Measurements from ENCODE around the gene ARMH4.
A peak's percentile ranks its signal among the peaks of the same experiment; 100 is the strongest.
"Not testable (repeated sequence)": the region's sequence is repeated elsewhere in the genome, so short reads cannot be mapped to it uniquely, and the experiment has no call there.

Gene ARMH4

DNA sequence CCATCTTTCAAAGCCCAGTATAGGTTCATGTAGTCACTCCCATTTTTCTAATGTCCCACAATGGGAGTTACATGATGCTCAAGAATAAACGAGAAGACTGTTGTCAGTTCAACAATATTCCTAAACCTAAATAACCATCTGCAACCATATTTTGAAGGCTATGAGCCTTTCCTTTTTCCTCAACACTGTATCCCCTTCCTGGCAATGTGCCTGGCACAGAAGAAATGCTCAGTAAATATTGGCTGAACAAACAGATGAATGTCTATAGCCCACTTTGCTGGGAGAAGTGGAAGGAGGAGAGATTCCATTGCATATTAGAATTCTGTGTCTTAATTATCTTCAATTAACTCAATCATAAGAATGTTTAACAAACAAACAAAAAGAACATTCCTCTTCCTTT, 6.1 kb downstream of the ARMH4 start:
- DNase-seq = no peak

DNA sequence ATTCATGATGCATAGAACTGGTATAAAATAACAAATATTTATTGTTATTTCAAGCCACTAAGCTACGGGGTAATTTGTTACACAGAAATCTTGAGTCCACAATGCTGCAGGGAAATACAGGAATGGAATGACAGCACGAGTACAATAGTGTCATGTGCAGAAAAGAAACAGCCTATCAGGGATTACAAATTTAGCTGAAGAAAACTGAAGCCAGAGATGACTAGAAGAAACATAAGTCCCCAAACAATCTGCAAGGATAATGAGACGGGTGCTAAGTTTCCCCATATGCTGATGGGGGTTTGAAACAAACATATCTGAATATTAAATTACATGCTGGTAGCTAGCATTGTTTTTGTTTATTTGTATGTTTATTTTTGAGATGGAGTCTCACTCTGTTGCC, 8.9 kb downstream of the ARMH4 start:
- no peak for DNase-seq

DNA sequence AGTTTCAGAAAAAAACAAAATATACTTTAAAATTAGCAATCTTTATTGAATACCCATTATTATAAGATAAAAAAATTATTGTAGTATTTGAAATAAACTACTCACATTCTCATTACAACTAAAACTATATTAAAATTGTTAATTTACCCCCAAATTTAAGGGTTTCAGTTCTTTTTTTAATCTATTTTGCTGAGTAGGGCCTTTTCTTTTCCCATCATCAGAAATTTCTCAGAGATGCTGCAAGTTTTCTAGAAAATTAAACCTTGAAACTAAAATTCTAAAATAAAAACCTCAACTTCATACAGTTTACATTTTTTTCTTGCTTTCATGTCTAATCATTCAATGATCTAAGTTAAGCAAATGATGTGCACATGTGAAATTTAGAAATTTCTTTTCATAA, 10.1 kb downstream of the ARMH4 start:
- DNase-seq = no peak

DNA sequence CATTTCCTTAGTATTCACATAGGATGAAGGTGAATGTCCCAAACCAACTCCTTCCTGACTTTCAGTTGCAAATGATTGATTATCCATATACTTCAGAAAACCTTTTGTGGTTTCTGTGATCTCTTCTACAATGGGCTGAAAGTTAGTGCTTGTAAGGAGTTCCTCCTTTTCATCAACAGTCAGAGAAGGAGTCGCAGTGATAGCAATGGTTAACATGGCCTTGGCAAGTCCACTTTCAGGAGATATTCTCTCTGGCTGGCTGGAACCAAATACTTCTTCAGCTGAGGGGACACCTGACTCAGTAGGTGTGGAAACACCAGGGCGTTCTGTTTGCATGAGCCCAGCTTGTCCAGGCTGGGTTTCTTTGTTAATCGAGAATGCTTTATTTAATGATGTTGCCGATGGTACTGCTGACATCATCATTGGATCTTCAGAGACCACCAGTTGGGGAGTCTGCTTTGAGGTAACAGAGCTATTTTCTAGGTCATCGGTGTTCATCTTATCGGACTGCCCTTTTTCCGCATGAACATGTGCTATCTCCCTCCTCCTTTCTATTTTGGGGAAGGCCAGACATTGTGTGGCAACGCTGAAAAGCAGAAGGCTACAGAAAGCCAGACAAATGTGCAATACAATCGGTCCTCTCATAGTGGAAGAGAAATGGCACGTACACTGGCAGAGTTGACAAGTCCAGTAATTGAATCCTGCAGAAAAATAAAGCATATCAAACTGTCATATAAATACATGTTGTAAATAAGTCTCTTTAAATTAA, 13.1 kb downstream of the ARMH4 start:
- peak; percentile 12 to 25 for DNase-seq

DNA sequence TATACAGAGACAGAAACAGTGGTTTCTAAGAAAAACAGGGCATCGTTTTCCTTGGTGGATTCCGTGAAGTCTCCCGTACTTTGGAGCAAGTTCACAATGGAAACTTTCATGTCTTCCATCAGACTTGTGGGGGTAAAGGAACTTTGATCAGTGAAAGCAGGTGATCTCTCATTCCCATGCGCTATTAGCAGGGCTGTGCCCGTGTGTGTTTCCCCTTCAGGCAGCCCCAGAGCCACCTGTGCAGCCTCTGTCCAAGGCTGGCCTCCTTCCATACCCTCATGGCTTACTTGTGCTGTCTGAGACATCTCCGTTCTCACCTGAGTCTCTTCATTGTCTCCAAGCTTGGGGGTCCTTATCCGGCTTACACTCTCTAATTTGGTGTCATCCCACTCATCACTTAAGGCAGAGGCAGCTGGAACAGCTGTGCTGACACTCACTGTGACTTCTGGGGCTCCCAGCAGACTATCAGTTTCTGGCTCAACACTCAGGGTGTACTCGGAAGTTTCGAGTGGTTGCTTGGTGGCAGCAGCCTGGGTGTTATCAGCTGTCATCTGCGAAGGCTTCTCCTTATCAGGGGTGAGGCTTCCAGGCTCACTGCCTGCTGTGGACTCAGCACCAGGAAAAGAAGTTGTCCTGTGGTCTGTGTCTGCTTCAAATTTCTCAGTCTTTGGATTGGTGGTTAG, 13.8 kb downstream of the ARMH4 start:
- no peak for DNase-seq

DNA sequence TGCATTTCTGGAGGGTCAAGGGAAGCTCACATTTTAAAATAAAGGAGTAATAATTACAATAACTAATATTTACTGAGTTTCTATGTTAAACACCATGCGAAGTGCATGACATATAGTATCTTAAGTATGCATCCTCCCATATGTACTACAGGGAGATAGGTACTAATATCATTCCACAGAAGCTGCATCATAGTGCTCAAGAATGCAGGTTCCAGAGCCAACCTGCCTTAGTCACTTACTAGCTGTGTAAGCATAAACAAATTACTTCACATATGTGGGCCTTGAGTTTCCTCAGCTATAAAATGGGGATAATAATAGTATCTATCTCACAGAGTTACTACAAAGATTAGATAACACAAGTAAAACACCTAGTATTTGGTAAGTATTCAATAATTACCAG, 18.3 kb downstream of the ARMH4 start:
- no peak for DNase-seq

DNA sequence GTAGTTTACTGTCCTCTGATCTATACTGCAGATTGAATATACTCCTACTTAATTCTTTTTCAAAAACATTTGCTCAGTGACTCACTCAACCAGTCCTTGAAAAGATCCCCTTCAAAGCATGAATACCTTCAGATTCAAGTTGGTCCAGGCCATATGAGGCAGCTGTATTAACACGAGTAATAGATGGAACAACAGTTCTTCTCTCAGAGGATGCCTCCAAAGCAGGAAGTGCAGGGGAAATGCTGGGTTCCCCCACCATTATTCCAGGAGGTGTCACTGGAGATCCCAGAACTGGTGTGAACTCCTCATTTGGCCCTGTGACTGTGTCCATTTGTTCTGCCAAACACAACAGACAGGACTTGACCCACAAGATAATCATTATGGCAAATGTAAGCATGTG, 20.6 kb downstream of the ARMH4 start:
- no peak for DNase-seq

DNA sequence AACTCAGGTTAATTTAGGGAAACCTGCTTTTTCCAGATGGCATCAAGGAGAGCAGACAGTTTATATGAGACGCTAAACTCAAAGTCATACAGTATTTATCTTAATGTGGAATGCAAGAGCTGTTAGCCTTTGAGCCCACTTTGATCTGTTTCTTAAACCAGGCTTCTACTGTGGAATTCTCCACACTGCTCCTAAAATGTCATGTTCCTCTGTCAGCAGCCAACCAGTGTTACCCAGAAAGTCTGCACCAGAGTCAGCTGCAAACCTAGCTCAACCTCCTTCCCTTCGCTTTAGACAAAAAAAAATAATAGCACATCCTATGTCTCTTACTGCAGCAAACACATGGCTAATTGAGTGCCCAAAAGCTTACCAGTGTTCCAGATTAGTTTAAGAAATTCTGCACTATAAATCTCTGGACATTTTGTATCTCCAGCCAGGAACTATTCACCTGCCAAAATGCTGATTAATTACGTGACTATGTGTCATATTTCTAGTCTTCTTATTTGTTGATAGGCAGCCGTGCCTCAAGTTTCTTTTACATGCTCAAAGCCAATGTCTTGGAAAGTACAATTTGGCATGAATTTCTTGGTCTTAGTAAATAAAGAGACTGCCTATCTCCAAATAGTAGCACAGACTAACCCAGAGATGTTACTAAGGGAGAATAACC, 21.8 kb downstream of the ARMH4 start:
- no peak for DNase-seq

DNA sequence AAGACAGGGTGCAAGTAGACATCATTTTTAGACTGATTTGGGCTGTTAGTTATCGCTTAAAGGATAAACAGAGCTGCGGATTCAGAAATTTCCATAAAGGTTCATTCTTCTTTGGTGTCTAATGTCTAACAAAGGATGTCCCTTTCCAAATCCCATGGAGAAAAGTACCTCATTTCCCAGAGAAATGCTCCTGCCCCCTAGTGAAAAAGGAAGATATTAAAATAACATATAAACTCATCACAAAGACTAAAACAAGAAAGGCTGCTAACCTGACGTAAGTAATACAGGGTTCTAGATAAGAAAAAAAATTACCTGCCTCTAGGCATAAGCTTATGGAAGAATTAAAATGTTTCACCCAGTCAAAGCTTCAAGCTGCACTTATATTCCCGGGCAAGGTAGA, 22.8 kb downstream of the ARMH4 start:
- DNase-seq = no peak

DNA sequence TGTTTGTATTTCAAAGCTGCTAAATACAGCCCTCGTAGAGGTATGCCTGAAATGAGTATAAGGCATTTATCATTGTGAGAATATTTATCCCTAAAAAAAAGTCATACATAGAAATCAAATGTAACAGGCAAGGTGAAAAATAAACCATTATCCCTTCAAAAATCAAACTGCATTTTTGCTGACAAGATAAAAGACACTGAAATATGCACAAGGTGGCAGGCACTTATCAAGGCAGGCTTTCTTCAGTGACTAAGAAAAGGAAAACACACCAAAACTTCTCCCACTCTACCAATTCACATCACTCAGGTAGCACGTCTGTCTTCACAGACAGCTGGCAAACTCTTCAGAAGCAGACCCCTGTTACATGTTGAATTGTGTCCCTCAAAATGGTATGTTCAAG, 23.6 kb downstream of the ARMH4 start:
- no peak for DNase-seq

DNA sequence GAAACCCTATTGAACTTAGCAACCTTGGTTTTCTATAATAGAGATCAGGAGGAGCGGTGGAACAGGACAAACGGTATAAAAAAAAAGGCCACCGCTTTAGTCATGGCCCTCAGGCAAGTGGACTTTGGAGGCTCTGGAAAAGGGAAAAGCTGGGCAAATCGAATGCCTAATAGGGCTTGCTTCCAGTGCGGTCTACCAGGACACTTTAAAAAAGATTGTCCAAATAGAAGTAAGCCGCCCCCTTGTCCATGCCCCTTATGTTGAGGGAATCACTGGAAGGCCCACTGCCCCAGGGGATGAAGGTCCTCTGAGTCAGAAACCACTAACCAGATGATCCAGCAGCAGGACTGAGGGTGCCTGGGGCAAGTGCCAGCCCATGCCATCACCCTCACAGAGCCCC, 29.5 kb downstream of the ARMH4 start:
- not testable (repeated sequence) for DNase-seq

DNA sequence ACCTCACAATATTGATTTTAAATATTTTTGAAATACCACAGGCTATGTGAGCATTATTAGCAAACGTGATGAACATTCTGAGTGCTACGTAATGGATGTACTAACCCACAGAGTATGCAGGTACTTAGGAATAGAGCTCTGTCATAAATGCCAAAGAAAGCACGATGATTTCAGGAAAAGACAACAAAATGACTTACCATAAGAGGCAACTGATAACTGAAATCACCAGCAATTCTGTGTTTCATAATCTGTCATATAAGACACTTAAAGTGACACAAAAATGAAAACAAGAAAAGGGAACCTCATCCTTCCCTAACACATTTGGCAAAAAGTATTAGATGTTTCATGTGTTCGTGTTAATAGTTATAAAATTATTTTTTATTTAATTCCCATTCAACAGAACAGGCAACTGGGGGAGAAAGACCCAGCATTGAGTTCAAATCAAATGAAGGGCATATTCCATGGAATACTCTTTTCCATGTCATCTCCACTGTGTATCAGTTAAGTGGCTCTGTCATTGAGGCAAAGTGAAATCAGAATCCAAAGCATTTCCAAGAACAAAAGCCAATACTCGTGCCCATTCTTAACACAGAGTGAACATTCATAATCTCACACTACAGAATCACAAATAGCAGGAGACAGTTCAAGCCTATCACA, 30.4 kb downstream of the ARMH4 start:
- no peak for DNase-seq

DNA sequence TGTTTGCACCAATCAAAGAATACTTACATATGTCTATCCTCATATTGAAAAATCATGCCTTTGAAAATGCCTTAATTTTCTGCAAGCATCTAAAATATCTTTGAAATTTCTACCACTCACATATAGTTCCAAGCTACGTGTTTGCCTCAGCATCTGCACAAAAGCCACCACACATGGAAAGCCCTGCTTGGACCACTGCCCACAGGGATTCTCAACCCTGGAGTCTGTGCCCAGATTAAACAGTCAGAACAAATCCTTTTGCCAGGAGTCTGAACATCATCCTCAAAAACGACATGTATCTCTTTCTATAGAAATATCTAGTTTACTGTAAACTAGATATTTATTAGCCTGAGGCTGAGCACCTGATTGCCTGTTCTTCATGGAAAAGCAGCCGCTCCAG, 32.6 kb downstream of the ARMH4 start:
- no peak for DNase-seq

DNA sequence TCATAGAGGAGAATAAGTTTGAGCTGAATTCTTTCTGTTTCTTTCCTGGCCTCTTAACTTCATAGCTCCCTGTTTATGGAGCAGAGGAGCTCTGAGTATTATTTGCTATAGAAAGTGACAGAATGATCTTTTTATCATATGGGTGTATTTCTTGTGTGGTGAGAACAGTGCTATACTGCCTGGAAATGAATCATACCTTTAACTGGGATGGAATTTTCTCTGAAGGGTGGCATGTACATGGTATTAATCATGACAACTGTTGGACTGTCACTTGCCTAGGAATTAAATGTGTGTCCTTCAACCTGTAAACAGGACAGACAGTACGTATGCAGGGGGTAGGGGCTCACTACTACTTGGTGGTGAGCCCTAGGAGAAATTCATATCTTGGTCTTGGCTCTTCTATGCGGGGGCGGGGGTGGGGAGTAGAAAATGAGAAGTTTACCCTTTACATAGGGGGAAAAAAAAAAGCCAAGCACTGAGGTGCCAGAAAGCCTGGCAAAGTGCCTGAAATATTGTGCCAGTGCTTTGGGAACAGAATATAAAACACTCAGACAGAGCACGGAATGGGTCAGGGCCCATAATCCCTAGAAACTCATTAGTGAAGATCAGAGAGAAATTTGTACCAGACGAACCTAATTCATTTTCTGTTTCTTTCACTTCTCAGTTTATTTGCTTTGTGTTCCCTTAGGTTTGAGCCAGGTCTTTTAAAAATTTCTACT, 33.8 kb downstream of the ARMH4 start:
- DNase-seq = no peak

DNA sequence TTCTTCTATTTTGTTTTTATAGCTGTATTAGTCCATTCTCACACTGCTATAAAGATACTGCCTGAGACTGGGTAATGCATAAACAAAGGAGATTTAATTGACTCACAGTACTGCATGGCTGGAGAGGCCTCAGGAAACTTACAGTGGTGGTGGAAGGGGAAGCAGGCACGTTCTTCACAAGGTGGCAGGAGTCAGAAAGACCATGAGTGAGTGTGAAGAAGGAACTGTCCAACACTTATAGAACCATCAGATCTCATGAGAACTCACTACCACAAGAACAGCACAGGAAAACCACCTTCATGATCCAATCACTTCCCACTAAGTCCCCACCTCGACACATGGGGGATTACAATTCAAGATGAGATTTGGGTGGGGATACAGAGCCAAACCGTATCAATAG, 42.3 kb downstream of the ARMH4 start:
- no peak for DNase-seq

DNA sequence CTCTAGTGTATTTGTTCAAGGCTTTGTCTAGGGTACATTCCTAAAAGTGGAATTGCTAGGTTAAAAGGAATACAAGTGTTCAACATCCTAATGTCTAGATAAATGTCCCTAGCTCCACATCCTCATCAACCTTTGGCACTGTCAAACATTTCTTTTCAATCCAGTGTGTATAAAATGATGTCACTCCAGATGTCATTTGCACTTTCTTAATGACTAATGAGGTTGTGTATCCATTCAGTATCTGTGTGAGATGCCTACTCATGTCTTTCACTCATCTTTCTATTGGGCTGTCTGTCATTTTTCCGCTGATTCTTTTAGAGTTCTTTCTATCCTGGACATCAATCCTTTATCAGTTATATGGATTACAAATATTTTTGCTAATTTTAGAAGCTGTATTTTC, 43.3 kb downstream of the ARMH4 start:
- no peak for DNase-seq

DNA sequence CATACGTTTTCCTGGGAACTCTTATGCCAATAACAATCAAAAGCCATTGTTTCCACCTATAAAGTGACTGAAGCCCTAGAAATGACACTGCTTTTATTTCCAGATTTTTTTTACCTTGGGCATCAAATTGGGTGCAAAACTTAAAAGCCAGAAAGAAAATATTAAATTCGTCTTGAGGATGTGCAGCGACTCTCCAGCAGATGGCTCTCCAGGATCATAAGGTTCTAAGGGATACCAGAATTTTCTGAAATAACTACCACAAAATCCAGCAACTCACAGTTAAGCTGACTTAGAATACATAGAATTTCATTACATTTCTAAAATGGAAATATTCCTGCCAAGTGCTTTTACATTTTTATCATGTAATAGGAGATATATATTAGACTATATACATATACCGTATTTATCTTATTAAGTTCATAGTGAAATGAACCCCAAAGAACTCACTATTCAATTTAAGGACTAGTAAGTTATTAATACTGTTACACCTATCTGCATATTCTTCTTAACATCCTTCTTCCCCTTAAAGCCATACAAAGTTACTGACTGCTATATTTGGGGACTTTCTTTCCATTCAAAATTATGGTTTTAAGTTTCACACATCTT, 44.0 kb downstream of the ARMH4 start:
- peak; percentile 31 to 56 for DNase-seq

DNA sequence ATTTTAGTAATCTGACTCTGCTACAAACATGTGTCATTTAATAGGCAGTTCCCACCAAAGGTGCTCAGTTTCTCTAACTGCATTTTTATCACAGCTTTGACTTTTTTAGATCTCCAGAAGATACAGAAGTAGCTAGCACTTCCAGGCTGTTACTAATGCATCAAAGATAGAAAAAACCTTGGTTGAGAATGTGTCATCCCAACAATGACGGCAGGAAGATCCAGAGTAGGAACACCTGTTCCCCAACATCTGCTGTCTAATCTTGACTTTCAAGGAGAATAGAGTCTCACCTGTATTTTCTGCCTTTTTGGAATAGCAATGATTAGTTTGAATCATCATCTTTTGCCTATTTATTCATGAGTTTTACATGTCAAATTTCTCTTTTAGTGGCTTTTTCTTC, 45.0 kb downstream of the ARMH4 start:
- no peak for DNase-seq

DNA sequence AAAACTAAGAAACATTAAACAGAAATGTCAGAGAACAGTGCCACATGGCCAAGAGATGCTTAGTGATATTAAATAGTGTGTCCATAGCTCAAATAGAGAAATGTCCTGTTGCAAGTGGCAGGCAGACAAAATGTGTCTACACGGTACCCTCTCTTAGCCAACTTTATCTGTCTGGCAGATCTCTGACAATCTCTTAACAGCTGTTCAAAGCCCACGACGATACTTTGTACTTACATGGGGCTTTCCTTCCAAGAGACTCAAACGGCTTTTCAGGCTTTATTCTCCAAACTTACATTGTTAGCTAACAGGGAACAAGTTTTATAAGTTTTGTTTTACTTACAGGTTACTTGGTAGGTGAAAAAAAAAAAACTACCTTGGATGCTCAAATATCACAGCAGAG, 45.6 kb downstream of the ARMH4 start:
- DNase-seq = no peak

DNA sequence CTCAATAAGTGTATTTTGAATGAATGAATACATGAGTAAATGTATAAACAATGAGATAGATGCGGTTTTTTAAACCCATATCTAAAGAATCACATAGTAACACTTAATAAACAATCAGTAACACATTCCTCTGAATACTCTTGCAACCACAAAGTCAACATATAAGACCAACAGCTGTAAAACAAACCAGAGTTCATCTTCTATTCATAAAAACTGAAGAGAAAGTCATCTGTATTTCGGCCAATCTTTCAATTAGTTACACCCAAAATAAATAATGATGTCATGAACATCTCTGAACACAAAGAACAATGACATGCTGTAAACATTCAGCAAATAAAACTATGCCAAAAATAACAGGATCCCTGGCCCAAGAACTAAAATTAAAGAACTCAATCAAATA, 47.2 kb downstream of the ARMH4 start:
- no peak for DNase-seq

DNA sequence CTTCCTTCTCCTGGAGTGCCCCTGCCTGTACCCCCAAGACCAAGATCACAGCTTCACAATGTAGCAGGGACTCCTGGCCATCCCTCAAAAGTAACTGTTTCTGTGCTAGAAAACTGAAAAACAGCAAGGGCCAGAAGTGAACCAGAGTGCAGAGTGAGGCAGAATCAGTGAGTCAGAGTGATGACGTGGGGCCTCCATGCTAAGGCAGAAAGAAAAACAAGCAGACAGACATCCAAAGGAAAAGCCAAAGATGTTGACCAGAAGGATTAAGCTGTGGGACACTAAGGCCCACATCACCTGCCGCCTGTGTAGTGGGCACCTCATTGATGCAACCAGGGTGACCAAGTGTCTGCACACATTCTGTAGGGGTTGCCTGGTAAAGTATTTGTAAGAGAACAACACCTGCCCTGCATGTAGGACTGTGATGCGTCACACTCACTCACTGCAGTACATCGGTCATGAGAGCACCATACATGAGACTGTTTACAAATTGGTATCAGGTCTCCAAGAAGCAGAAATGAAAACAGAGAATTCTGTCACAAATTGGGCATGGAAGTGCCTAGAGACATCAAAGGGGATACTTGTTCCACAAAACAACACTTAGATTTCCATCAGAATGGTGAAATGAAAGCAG, 51.2 kb downstream of the ARMH4 start:
- DNase-seq = no peak

DNA sequence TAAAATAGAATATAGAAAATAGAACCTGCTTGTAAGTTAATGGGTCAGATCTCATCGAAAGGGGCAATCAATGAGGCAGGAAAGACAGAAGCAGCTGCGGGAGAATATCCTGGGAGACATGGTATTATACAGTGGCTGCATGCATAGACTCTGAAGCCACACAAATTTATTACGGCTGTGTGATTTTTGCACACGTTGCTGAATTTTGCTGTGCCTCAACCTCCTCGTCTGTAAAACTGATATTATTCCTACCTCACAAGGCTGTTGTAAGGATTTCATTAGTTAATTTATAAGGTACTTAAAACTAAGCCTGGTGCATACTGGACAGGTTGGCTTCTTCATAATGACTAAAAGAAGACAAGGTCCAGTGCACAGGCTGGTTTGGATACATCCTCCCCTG, 52.3 kb downstream of the ARMH4 start:
- DNase-seq = no peak
